C4-2B (cell line): ENCODE data around the gene WNT3.

ENCODE experiments used
- ZFX ChIP-seq: fragments of 450-650 bp; IDR thresholded peaks from 2 replicates; pipeline ENCODE4 v1.6.1; 2017
- TF ChIP-seq, protein P1 (sequence below): fragments of 450-650 bp; conservative IDR thresholded peaks from 2 replicates; pipeline ENCODE4 v1.5.1; 2017; ENCODE audit warnings: mild to moderate bottlenecking

DNA sequence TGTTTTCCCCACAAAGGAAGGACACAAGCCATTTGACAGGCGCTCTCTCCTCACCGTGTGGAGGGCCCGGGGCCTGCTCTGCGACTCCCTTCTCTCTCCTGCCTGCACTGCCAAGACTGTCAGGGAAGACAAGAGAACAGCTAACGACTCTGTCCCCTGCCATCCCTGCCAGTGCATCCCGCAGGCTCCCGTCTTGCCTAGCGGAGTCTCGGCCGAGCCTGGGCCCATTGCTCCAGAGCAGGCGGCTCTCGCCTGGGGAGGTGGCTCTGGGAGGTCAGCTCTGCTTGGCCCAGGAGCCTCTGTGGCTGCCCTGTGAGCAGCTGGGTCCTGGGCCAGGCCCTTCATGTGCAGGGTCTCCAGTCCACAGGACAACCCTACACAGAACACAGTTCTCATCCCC is 53.0 kb downstream of the WNT3 start:
- TF ChIP-seq, protein P1, sequence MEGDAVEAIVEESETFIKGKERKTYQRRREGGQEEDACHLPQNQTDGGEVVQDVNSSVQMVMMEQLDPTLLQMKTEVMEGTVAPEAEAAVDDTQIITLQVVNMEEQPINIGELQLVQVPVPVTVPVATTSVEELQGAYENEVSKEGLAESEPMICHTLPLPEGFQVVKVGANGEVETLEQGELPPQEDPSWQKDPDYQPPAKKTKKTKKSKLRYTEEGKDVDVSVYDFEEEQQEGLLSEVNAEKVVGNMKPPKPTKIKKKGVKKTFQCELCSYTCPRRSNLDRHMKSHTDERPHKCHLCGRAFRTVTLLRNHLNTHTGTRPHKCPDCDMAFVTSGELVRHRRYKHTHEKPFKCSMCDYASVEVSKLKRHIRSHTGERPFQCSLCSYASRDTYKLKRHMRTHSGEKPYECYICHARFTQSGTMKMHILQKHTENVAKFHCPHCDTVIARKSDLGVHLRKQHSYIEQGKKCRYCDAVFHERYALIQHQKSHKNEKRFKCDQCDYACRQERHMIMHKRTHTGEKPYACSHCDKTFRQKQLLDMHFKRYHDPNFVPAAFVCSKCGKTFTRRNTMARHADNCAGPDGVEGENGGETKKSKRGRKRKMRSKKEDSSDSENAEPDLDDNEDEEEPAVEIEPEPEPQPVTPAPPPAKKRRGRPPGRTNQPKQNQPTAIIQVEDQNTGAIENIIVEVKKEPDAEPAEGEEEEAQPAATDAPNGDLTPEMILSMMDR: no peak
- no peak; the same call in 1 of the 2 replicates for TF ChIP-seq ZFX
